Lower leg skin (tissue), 4 donors: ENCODE measurements around the gene SLC35E3. TPM values are rescaled to one million over a fixed set of nuclear protein-coding genes. Genes with fewer than 3 reads are reported as not detected.
"Not testable (repeated sequence)": the region's sequence is repeated elsewhere in the genome, so short reads cannot be mapped to it uniquely, and the experiment has no call there.

Source experiments
- DNase-seq, 2 donors: peaks; one replicate each; pipeline ENCODE4 v3.0.0-alpha.2; 2019; ENCODE audit warnings: low spot score in 2 of 2
- H3K4me3 ChIP-seq: fragments of 200-600 bp; sonication (generic); 2 replicates; pipeline ENCODE4 v1.5.1; 2017; ENCODE audit warnings: mild to moderate bottlenecking, low read depth; ENCODE audit not compliant: poor library complexity, severe bottlenecking
- POLR2A ChIP-seq, 2 donors: fragments of 450-650 bp; IDR thresholded peaks; one replicate each; pipeline ENCODE4 v1.6.1; 2016 to 2017; ENCODE audit warnings: antibody characterized with exemption in 2 of 2, mild to moderate bottlenecking in 1 of 2, moderate library complexity in 1 of 2
- WGBS, 2 donors: methylation state at CpG; one replicate each; pipeline ENCODE4 v1.1.5; 2018; 5-methylcytosine and 5-hydroxymethylcytosine counted together
- intact Hi-C: fragments of 100-400 bp; cut with DNase I; formaldehyde crosslinking; loops from one replicate; pipeline ENCODE4 v1.15.0; 2023; ENCODE audit warnings: low total_unique reads
- total RNA-seq, 4 donors: library from RNA; depleted of rRNA; stranded (reverse); fragments of >200 nt; gene quantifications; one replicate each; pipeline ENCODE4 v1.1.0, GENCODE V29; 2016
- TF ChIP-seq, protein P1 (sequence below), 3 donors: fragments of 450-650 bp; IDR thresholded peaks; one replicate each; pipeline ENCODE4 v1.5.1; 2016; ENCODE audit warnings: antibody characterized with exemption in 3 of 3, mild to moderate bottlenecking in 3 of 3, moderate library complexity in 2 of 3

Gene SLC35E3
- total RNA-seq, 4 donors from 2014 or later = 4.5 to 13.9 (median 6.5) TPM

DNA sequence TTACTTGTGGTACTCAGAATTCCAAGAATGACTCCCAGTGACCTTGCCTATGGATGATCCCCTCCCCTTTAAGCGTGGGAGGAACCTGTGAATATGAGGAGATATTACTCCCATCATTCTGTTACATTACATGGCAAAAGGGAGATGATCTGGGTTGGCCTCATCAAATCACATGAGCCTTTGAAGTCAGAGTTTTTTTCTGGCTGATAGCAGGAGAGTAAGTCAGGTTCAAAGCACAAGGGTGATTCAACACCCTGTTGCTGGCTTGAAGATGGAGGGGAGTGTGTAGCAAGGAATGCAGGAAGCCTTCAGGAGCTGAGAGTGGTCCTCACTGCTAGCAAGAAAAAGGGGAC, 52.9 kb downstream of the SLC35E3 start:
- intact Hi-C loops = no loop called here
- DNase-seq = peak in 1 of 2 donors; percentile 21
- no peak for TF ChIP-seq POLR2A (IDR thresholded peaks at IDR 0.05)
- H3K4me3 ChIP-seq = no peak overlapping the region
- 80 to 100% methylated on average over 1 of the region's 1 CpG for WGBS, 2 donors

DNA sequence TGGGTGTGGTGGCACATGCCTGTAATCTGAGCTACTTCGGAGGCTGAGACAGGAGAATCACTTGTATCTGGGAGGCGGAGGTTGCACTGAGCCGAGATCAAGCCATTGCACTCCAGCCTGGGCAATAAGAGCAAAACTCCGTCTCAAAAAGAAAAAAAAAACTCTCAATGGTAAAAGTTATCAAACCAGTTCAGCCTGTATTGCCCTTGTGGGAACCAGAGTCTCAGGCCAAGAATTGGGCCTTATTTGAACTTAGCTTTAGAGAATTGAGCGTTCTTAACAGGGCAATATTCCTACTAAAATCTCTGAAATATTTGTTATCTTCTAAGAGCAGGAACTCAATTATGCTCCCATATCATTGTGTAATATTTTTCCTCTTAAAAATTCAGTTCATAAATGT, 54.3 kb downstream of the SLC35E3 start:
- H3K4me3 ChIP-seq = no peak overlapping the region
- peak in 1 of 2 donors; percentile 68 for DNase-seq
- intact Hi-C loops = no loop called here
- 45 to 66% methylated on average over 5 of the region's 5 CpGs for WGBS, 2 donors
- TF ChIP-seq, protein P1, sequence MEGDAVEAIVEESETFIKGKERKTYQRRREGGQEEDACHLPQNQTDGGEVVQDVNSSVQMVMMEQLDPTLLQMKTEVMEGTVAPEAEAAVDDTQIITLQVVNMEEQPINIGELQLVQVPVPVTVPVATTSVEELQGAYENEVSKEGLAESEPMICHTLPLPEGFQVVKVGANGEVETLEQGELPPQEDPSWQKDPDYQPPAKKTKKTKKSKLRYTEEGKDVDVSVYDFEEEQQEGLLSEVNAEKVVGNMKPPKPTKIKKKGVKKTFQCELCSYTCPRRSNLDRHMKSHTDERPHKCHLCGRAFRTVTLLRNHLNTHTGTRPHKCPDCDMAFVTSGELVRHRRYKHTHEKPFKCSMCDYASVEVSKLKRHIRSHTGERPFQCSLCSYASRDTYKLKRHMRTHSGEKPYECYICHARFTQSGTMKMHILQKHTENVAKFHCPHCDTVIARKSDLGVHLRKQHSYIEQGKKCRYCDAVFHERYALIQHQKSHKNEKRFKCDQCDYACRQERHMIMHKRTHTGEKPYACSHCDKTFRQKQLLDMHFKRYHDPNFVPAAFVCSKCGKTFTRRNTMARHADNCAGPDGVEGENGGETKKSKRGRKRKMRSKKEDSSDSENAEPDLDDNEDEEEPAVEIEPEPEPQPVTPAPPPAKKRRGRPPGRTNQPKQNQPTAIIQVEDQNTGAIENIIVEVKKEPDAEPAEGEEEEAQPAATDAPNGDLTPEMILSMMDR (IDR thresholded peaks at IDR 0.05) = no peak
- TF ChIP-seq POLR2A (IDR thresholded peaks at IDR 0.05) = no peak

DNA sequence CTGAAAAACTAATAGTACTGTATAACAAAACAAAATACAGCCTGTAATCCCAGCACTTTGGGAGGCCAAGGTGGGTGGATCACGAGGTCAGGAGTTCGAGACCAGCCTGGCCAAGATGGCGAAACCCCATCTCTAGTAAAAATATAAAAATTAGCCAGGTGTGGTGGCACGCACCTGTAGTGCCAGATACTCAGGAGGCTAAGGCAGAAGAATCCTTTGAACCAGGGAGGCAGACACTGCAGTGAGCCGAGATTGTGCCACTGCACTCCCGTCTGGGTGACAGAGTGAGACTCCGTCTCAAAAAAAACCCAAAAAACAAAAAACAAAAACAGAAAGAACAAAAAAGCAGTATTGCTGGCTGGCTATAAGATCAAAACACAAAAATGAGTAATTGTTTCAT, 55.1 kb downstream of the SLC35E3 start:
- H3K4me3 ChIP-seq, intact Hi-C loops: not testable (repeated sequence)
- 91% methylated on average over 7 of the region's 7 CpGs for WGBS, 2 donors
- DNase-seq = peak in 1 of 2 donors; percentile 37

DNA sequence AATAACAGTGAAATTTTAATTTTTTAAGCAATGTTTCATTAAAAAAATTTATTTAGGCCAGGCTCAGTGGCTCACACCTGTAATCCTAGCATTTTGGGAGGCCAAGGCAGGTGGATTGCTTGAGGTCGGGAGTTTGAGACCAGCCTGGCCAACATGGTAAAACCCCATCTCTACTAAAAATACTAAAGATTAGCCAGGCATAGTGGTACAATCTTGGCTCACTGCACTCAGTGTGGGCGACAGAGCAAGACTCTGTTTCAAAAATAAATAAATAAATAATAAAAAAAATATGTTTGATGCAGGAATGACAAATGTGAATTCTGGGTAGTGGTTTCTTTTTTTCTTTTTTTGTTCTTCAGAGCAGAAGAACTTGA, 56.4 kb downstream of the SLC35E3 start:
- intact Hi-C loops, DNase-seq, H3K4me3 ChIP-seq: not testable (repeated sequence)
- 74 to 81% methylated on average over 2 of the region's 2 CpGs for WGBS, 2 donors

DNA sequence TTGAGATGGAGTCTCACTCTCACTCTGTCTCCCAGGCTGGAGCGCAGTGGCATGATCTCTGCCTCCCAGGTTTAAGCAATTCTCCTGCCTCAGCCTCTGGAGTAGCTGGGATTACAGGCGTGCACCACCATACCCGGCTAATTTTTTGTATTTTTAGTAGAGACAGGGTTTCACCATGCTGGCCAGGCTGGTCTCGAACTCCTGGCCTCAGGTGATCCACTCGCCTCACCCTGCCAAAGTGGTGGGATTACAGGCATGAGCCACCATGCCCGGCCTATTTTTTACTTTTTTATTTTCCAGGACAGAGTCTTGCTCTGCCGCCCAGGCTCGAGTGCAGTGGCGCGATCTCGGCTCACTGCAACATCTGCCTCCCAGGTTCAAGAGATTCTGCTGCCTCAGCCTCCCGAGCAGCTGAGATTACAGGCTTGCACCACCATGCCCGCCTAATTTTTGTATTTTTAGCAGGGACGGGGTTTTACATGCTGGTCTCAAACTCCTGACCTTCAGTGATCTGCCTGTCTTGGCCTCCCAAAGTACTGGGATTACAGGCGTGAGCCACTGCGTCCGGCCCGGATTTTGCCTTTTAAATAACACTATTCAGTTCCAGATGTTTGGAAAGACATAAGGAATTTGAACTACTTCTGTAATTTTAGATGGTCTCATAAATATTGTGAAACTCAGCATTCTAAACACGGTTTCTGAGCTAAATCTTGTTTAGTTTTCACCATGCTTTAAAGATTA, 57.1 kb downstream of the SLC35E3 start:
- DNase-seq = peak; percentile 29 to 86
- WGBS, 2 donors = 72 to 74% methylated on average over 19 of the region's 19 CpGs
- H3K4me3 ChIP-seq, intact Hi-C loops: not testable (repeated sequence)

DNA sequence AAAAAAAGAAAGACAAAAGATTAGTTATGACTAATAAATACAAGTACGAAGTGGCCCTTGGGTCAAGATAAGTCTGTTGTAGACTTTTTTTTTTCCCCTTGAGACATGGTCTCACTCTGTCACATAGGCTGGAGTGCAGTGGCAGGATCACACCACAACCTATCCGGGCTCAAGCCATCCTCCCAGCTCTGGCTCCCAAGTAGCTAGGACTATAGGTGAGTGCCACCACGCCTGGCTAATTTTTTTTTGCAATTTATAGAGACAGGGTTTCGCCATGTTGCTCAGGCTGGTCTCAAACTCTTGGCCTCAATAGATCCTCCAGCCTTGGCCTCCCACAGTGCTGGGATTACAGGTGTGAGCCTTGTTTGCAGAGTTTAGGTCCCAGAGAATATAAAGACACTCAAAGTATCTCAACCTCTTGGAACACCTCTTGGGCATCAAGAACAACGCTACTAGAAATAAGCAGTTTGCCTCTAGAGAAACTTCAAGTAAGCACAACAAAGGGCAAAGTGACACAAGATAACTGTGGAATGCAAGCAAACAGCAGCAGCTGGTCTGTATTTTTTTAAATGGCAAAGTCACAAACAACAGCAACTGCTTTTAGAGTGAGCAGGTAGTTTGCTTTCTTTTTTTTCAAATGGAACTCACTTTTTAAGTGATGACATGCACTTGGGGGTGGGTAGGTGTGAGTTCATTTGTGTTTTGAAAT, 58.1 kb downstream of the SLC35E3 start:
- no peak overlapping the region for H3K4me3 ChIP-seq
- intact Hi-C loops = no loop called here
- 94 to 96% methylated on average over 5 of the region's 5 CpGs for WGBS, 2 donors
- TF ChIP-seq, protein P1 (IDR thresholded peaks at IDR 0.05) = no peak
- TF ChIP-seq POLR2A (IDR thresholded peaks at IDR 0.05) = no peak
- DNase-seq = no peak

DNA sequence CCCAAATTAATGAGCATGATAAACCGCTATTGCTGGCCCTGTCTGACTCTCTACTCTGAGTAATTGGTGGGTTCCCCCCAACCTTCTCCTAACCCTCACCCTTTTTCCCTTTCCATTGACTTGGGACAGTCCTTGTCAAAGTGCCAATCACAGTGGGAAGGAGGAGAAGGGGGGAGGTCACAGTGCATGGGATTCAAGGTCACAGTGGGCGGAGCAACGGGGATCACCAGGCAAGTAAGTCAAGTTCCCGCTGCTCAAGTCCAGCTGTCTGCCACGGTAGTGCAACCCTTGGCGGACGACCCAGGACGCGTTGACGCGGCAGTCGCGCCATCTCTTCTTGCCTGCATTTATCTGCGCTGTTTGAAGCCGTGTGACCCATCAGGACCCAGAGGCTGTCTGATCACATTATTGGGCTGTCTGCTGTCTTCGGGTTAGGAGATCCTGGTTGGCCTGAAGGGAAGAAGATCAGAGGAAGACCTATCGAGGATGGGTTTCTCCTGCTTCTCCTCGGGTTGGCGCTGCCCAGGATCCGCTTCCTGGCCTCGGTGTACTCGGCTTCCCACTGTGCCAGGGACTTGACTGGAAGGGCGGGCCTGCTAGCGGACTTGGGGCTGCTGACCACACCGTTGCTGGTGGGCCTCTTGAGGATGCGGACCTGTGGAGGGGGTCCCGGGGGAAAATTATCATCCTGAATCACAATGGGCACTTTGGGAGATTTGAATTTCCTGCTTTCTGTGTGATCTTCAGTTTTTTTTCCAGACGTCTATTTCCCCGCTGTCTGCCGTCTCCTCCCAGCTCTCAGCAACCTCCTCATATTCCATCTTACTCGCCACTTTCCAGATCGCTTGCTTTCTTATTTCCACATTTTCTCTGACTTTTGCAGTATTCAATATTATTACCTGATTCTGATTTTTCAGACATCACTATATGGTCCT, 58.9 kb downstream of the SLC35E3 start:
- no peak overlapping the region for H3K4me3 ChIP-seq
- WGBS, 2 donors = 88 to 90% methylated on average over 32 of the region's 32 CpGs
- DNase-seq = peak in 1 of 2 donors; percentile 85
- no peak for TF ChIP-seq POLR2A (IDR thresholded peaks at IDR 0.05)
- TF ChIP-seq, protein P1 (IDR thresholded peaks at IDR 0.05) = no peak
- intact Hi-C loops = no loop called here
